ENCODE data around the gene ACTR5.

- TF ChIP-seq CTCF (IDR thresholded peaks at IDR 0.05 in 2 of 3, conservative IDR thresholded peaks at IDR 0.05 in 1 of 3; ENCODE audit: borderline replicate concordance in 1 of 3, insufficient read depth in 1 of 3, low read depth in 2 of 3, low read length in 2 of 3), result no peak
- TF ChIP-seq ZFX (IDR thresholded peaks at IDR 0.05), result no peak
- TF ChIP-seq MAX (IDR thresholded peaks at IDR 0.05), result no peak
- no peak for TF ChIP-seq POLR2A (IDR thresholded peaks at IDR 0.05; ENCODE audit: borderline replicate concordance, extremely low read depth, insufficient read depth, insufficient read length)
- TF ChIP-seq REST (IDR thresholded peaks at IDR 0.05; ENCODE audit: low read depth), result no peak
- TF ChIP-seq JUND (IDR thresholded peaks at IDR 0.05), result no peak
- no peak for TF ChIP-seq CBX3 (IDR thresholded peaks at IDR 0.05; ENCODE audit: low read depth)
- no peak for TF ChIP-seq SIN3A (IDR thresholded peaks at IDR 0.05; ENCODE audit: low read depth)
- no peak for TF ChIP-seq ZBTB33 (IDR thresholded peaks at IDR 0.05; ENCODE audit: extremely low read depth, insufficient replicate concordance, low read length)
- TF ChIP-seq YY1 (IDR thresholded peaks at IDR 0.05; ENCODE audit: extremely low read depth, insufficient replicate concordance, low read depth, low read length), result no peak
- no peak for TF ChIP-seq POLR2AphosphoS5 (IDR thresholded peaks at IDR 0.05; ENCODE audit: low read depth, low read length)
- TF ChIP-seq SP1 (IDR thresholded peaks at IDR 0.05; ENCODE audit: low read depth), result no peak
- no peak for TF ChIP-seq EZH2 (IDR thresholded peaks at IDR 0.05)
These were observed 43.7 kb downstream of the ACTR5 start for GRCh38 chr20:38791940-38792339.

Data from HCT116 (cell line).